HEK293 (cell line): ENCODE data around the gene ZIC4.

Experiments used
- CTCF ChIP-seq: fragments of 450-650 bp; formaldehyde crosslinking; IDR thresholded peaks from 2 replicates; pipeline ENCODE4 v1.5.1; 2016; ENCODE audit warnings: missing biosample characterization, missing genetic modification characterization
- SALL2 ChIP-seq: fragments of 450-650 bp; formaldehyde crosslinking; IDR thresholded peaks from 2 replicates; pipeline ENCODE4 v1.5.0; 2017; ENCODE audit warnings: missing biosample characterization, mild to moderate bottlenecking, missing genetic modification characterization, borderline replicate concordance

- TF ChIP-seq CTCF (tag by site-specific recombination) (no peak), SALL2 (tag by site-specific recombination) (no peak)
Measured at GRCh38 chr3:147412261-147412916, 6.0 kb upstream of the ZIC4 start.
